SK-N-SH (cell line): ENCODE results near the gene ACTA1.

Experiments used
- CHD2 ChIP-seq: fragments of 150-350 bp; IDR thresholded peaks from 2 replicates; pipeline ENCODE4 v1.6.1; 2018; ENCODE audit warnings: low read length; ENCODE audit not compliant: partially characterized antibody
- EP300 ChIP-seq, 2 experiments: IDR thresholded peaks; 2 replicates each; pipeline versions ENCODE4 v1.4.0 to v1.6.1; 2012; ENCODE audit warnings: borderline replicate concordance in 1 of 2, low read depth in 1 of 2, low read length in 1 of 2
- FOSL2 ChIP-seq: IDR thresholded peaks from 2 replicates; pipeline ENCODE4 v1.4.0; 2012; ENCODE audit warnings: low read depth, mild to moderate bottlenecking, moderate library complexity, borderline replicate concordance
- GABPA ChIP-seq: IDR thresholded peaks from 2 replicates; pipeline ENCODE4 v1.4.0; 2012; ENCODE audit warnings: low read depth, mild to moderate bottlenecking
- MAX ChIP-seq: IDR thresholded peaks from 2 replicates; pipeline ENCODE4 v1.4.0; 2012; ENCODE audit warnings: low read depth
- NRF1 ChIP-seq: IDR thresholded peaks from 2 replicates; pipeline ENCODE4 v1.6.1; 2012; ENCODE audit warnings: low read depth, mild to moderate bottlenecking, low read length
- POLR2AphosphoS5 ChIP-seq: IDR thresholded peaks from 2 replicates; pipeline ENCODE4 v1.6.1; 2012; ENCODE audit warnings: low read depth, low read length
- RAD21 ChIP-seq: IDR thresholded peaks from 2 replicates; pipeline ENCODE4 v1.6.1; 2012; ENCODE audit warnings: mild to moderate bottlenecking, low read length
- SIN3A ChIP-seq: IDR thresholded peaks from 2 replicates; pipeline ENCODE4 v1.6.1; 2012; ENCODE audit warnings: low read depth, mild to moderate bottlenecking, low read length, moderate library complexity, borderline replicate concordance
- TAF1 ChIP-seq: IDR thresholded peaks from 2 replicates; pipeline ENCODE4 v1.6.1; 2012; ENCODE audit warnings: low read depth, mild to moderate bottlenecking, low read length, moderate library complexity, borderline replicate concordance
- TEAD4 ChIP-seq: IDR thresholded peaks from 2 replicates; pipeline ENCODE4 v1.4.0; 2012; ENCODE audit warnings: mild to moderate bottlenecking, borderline replicate concordance; ENCODE audit not compliant: insufficient read depth
- TF ChIP-seq, protein P1 (sequence below): fragments of 200-600 bp; sonication (generic); IDR thresholded peaks from 2 replicates; pipeline ENCODE4 v1.6.1; 2017; ENCODE audit warnings: antibody characterized with exemption, mild to moderate bottlenecking, moderate library complexity
- TF ChIP-seq, protein P2 (sequence below): IDR thresholded peaks from 2 replicates; pipeline ENCODE4 v1.4.0; 2012; ENCODE audit warnings: low read depth, borderline replicate concordance

DNA sequence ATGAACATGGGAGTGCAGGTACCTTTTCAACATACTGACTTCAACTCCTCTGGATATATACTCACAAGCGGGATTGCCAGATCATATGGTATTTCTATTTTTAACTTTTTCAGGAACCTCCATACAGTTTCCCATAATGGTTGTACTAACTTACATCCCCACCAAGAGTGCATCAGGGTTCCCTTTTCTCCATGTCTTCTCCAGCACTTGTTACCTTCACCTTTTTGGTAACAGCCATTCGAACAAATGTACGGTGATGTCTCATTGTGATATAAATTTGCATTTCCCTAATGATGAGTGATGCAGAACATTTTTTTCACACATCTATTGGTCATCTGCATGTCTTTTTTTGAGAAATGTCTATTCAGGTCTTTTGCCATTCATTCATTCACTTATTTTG lies 25.9 kb upstream of the ACTA1 start:
- TF ChIP-seq, protein P1, sequence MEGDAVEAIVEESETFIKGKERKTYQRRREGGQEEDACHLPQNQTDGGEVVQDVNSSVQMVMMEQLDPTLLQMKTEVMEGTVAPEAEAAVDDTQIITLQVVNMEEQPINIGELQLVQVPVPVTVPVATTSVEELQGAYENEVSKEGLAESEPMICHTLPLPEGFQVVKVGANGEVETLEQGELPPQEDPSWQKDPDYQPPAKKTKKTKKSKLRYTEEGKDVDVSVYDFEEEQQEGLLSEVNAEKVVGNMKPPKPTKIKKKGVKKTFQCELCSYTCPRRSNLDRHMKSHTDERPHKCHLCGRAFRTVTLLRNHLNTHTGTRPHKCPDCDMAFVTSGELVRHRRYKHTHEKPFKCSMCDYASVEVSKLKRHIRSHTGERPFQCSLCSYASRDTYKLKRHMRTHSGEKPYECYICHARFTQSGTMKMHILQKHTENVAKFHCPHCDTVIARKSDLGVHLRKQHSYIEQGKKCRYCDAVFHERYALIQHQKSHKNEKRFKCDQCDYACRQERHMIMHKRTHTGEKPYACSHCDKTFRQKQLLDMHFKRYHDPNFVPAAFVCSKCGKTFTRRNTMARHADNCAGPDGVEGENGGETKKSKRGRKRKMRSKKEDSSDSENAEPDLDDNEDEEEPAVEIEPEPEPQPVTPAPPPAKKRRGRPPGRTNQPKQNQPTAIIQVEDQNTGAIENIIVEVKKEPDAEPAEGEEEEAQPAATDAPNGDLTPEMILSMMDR: no peak
- no peak for TF ChIP-seq MAX
- no peak for TF ChIP-seq TAF1
- TF ChIP-seq EP300 (IDR thresholded peaks at IDR 0.05; ENCODE audit: borderline replicate concordance in 1 of 2, low read depth in 1 of 2, low read length in 1 of 2): no peak
- no peak for TF ChIP-seq NRF1
- TF ChIP-seq POLR2AphosphoS5: no peak
- TF ChIP-seq, protein P2, sequence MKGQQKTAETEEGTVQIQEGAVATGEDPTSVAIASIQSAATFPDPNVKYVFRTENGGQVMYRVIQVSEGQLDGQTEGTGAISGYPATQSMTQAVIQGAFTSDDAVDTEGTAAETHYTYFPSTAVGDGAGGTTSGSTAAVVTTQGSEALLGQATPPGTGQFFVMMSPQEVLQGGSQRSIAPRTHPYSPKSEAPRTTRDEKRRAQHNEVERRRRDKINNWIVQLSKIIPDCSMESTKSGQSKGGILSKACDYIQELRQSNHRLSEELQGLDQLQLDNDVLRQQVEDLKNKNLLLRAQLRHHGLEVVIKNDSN: no peak
- TF ChIP-seq SIN3A: no peak
- no peak for TF ChIP-seq TEAD4
- TF ChIP-seq CHD2: no peak
- no peak for TF ChIP-seq RAD21
- no peak for TF ChIP-seq FOSL2
- TF ChIP-seq GABPA: no peak
